Measurements from ENCODE around the gene TALDO1. TPM values are rescaled to one million over a fixed set of nuclear protein-coding genes. Genes with fewer than 3 reads are reported as not detected.
"Not testable (repeated sequence)": the region's sequence is repeated elsewhere in the genome, so short reads cannot be mapped to it uniquely, and the experiment has no call there.

The TALDO1 gene
- total RNA-seq, 1 donor: 401 TPM

DNA sequence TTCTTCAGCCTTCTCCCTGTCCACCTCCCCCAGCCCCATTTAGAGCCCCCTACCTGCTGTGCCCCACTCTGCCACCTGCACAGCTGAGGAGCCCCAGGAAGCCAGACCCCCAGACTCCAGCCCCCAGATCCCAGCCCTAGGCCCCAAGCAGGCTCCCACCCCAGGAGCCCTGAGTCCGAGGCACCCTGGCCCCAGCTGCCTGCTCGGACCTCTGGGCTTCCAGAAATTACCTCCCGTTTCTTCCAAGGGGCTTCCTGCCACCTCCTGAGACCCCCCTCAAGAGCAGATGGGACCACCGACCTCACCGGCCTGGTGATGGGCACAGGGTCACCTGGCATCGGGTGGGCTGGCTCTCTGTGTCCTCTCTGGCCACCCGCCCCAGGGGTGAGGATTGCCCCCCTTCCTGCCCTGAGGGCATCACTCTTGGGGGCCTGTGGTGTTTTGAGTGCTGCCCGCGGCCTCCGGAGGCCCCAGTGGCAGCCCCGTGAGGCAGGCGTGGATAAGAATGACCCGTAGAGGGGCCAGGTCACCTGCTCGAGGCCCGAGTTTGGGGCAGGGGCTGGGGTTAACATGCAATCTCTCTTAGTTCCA lies 18.3 kb upstream of the TALDO1 start:
- DNase-seq (ENCODE audit: low read depth in 2 of 3, low spot score in 2 of 3): no peak

GRCh38 chr11:729492-730074 lies 17.7 kb upstream of the TALDO1 start:
- DNase-seq (ENCODE audit: low read depth in 2 of 3, low spot score in 2 of 3): no peak

DNA sequence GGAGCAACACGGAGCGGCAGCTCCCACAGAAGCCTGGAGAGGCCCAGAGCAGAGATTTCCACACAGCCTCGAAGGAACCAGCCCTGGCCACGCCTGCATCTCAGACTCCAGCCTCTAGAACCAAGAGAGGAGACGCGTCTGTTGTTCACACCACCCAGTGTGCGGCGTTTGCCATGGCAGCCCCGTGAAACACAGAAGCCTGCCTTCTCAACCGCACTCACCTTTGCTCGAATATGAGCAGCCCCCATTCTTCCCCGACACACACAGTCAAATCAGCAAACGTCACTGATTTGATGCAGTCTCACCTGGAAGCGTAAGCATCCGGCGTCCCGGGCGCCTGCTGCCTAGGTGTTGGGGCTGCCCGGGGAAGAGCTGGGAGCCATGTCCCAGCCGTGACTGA lies 14.2 kb upstream of the TALDO1 start:
- no peak for DNase-seq (ENCODE audit: low read depth in 2 of 3, low spot score in 2 of 3)

DNA sequence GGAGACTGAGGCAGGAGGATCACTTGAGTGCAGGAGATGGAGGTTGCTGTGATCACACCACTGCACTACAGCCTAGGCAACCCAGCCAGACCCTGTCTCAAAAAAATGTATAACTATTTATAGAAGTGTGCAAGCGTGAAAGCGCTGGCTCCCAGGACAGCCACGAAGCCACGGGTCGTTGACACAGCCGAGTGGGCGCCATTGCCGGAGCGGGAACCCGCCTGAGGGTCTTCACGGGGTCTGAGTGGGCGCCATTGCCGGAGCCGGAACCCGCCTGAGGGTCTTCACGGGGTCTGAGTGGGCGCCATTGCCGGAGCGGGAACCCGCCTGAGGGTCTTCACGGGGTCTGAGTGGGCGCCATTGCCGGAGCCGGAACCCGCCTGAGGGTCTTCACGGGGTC lies 12.7 kb upstream of the TALDO1 start:
- not testable (repeated sequence) for DNase-seq (ENCODE audit: low read depth in 2 of 3, low spot score in 2 of 3)

DNA sequence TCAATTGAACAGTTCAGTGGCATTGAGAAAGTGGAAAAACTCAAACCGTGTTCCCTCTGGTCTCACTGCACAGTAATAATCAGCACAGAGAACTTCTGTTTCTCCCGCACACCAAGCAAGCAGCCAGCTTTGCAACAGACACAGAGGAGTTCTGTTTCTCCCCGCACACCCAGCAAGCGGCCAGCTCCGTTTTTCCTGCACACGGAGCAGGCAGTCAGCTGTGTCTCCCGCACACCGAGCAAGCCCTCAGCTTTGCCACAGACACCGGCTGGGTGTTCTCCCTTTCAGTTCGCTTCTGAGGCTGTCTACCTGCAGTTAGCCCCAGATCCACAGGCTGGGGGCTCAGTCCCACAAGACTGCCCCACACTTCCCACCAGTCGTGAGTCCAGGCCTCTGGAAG lies 9.9 kb upstream of the TALDO1 start:
- DNase-seq (ENCODE audit: low read depth in 2 of 3, low spot score in 2 of 3): no peak

DNA sequence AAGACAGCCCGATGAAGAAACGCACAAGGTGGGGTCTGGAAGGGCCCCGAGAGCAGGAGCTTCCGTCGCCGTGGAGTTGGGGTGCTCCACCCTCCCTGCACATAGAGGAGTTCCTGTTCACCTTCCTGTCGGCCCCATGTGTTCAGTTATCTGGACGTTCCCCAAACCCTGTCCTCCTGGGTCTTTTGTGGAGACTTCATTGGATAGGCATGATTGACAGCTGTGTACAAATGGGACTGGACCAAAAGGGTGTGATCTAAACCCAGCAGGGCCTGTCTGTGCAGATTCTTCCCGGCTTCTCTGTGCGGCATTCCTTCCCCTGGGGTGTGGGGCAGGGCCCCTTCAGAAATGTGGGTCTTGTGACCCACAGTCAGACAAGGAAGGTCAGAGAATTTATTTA lies 9.4 kb upstream of the TALDO1 start:
- not testable (repeated sequence) for DNase-seq (ENCODE audit: low read depth in 2 of 3, low spot score in 2 of 3)

DNA sequence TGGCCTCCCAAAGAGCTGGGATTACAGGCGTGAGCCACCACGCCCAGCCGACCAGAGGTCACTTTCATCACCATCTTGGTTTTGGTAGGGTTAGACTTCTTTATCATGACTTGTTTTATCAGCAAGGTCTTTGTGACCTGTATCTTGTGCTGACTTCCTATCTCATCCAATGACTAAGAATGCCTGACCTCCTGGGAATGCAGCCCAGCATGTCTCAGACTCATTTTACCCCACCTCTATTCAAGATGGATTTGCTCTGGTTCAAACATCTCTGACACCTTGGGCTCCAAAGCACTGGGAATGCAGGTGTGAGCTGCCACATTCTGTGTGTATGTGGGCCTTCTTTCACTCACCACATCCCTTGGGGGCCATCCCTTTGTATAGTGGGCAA lies 5.1 kb upstream of the TALDO1 start:
- no peak for DNase-seq (ENCODE audit: low read depth in 2 of 3, low spot score in 2 of 3)

GRCh38 chr11:742571-743201 lies 4.6 kb upstream of the TALDO1 start:
- DNase-seq (ENCODE audit: low read depth in 2 of 3, low spot score in 2 of 3): no peak

GRCh38 chr11:745428-745827 lies 1.8 kb upstream of the TALDO1 start:
- peak in 1 of 3 donors; percentile 47 for DNase-seq (ENCODE audit: low read depth in 2 of 3, low spot score in 2 of 3)

- DNase-seq (ENCODE audit: low read depth in 2 of 3, low spot score in 2 of 3): peak in 1 of 3 donors; percentile 32
These were observed 741 bp upstream of the TALDO1 start for GRCh38 chr11:746289-747157.

DNA sequence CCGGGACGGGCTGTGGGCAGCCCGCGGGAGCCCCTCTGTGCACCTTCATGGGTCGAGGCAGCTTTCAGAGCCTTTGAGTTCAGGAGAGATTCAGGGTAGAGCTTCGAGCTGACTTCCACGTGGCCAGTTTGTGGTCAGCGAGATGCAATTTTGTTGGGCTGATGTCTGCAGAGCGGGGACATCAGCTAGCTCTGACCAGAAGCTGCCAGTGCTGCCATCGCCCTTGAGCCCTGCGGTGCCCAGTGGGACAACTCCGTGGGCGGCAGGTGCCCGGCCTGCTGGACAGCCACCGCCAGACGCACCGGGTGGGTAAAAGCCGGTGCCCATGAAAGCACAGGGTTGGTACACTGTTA lies 719 bp downstream of the TALDO1 start:
- no peak for DNase-seq (ENCODE audit: low read depth in 2 of 3, low spot score in 2 of 3)

GRCh38 chr11:749731-750130 lies 2.5 kb downstream of the TALDO1 start:
- no peak for DNase-seq (ENCODE audit: low read depth in 2 of 3, low spot score in 2 of 3)

DNA sequence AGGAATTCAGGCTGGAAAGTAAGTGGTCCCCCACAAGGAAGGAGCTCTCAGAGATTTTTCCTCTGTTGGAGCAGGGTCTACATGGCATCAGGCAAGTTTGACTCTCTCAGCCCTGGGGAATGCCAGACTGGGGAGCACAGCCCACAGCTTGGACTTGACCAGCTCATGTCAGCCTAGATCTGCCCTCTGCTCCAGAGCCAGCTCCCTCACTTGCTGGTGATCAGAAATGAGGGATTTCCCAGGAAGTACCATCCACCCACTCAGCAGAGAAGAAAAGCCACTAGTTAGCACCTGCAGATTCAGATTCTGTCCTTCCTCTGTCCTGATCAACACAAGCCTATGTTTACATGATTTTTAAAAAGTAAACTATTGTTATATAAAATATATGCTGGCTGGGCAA lies 13.0 kb downstream of the TALDO1 start:
- no peak for DNase-seq (ENCODE audit: low read depth in 2 of 3, low spot score in 2 of 3)

DNA sequence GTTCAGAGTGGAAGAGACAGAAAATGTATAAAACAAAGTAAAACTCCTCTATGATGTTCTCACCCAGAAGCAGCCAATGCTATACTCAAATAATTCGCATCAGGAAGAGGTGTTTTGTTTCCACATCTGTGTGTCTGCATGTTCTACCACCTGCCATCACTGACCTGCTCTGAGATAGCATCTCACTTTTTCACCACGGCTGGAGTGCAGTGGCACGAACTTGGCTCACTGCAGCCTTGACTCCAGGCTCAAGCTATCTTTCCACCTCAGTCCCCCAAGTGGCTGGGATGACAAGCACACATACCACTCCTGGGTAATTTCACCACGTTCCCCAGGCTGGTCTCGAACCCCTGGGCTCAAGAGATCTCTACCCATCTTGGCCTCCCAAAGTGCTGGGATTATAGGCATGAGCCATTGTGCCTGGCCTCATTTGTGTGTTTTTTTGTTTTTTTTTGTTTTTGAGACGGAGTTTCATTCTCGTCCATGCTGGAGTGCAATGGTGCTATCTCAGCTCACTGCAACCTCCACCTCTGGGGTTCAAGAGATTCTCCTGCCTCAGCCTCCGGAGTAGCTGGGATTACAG lies 14.4 kb downstream of the TALDO1 start:
- no peak for DNase-seq (ENCODE audit: low read depth in 2 of 3, low spot score in 2 of 3)

DNA sequence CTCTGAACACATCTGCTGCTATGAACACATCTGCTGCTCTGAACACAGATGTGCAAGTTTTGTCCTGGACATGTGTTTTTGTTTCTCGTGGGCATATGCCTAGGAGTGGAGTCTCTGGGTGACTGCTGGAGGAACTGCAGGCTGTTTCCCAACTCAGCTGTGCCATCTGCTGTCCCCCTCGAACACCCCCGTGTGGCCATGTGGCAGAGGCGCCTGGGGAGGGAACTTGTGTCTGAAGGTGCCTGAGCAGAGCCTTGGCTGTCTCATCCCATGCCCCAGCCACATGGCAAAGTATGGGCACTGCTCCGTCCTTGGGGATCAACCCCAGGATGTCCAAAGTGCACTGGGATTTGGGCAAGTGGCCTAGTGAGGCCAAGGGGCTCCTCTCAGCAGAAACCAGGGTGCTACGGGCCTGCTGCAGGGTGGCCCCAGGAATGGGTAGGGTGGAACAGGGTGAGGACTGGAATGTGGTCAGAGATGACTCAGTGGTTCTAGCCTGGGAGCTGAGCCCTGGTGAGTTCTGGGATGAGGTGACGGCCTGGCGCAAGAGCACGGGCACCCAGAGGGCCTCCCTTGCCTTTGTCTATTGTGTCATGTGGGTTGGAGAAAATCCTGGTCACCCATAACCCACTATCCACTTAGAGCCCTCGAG lies 15.3 kb downstream of the TALDO1 start:
- peak in 2 of 3 donors; percentile 58 to 70 for DNase-seq (ENCODE audit: low read depth in 2 of 3, low spot score in 2 of 3)

DNA sequence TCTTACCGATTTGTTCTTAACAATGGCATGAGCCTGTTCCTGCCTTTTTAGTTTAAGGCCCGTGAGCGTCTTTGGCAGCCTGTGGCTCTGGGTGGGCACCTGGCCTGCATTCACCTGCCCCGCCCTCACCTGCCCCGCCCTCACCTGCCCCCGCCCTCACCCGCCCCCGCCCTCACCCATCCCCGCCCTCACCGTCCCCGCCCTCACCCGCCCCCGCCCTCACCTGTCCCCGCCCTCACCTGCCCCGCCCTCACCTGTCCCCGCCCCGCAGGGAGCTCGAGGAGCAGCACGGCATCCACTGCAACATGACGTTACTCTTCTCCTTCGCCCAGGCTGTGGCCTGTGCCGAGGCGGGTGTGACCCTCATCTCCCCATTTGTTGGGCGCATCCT lies 15.8 kb downstream of the TALDO1 start:
- DNase-seq (ENCODE audit: low read depth in 2 of 3, low spot score in 2 of 3): no peak

DNA sequence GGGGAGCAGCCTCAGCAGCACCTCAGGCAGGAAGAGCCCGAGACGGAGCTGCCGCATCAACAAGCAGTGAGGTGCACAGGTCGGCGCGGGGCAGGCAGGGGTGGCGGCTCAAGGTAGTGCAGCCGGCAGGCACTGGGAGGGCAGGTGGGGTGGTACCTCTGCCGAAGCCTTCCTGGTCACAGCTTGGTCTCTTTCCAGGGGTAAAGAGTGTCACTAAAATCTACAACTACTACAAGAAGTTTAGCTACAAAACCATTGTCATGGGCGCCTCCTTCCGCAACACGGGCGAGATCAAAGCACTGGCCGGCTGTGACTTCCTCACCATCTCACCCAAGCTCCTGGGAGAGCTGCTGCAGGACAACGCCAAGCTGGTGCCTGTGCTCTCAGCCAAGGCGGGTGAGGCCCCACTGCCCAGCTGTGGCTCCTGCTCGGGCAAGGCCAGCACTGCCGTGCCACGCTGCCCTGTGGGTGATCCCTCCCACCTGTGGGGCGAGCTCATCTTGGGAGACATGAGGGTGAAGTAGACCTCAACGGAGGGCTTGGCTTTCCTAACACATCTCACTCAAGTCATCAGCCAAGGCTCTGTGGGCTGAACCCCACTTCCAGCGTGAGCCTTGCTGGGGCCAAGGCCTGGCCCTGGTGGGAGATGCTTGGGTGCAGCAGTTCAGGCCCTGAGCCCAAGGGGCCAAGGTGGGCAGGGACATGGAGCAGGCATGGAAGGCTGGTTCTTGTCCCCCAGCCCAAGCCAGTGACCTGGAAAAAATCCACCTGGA lies 16.5 kb downstream of the TALDO1 start:
- no peak for DNase-seq (ENCODE audit: low read depth in 2 of 3, low spot score in 2 of 3)

GRCh38 chr11:764322-765024 lies 17.2 kb downstream of the TALDO1 start:
- DNase-seq (ENCODE audit: low read depth in 2 of 3, low spot score in 2 of 3): no peak

GRCh38 chr11:765025-765801 lies 17.9 kb downstream of the TALDO1 start:
- peak; percentile 39 to 86 (median 81) for DNase-seq (ENCODE audit: low read depth in 2 of 3, low spot score in 2 of 3)

Measured in hematopoietic multipotent progenitor cell (in vitro differentiated cells).